ENCODE measurements around the gene PRKN.

GRCh38 chr6:162234631-162235030 is 492.9 kb downstream of the PRKN start:
- TF ChIP-seq CTCF (IDR thresholded peaks at IDR 0.05; ENCODE audit: insufficient read depth, low read depth, low read length) (no peak), EZH2 (IDR thresholded peaks at IDR 0.05; ENCODE audit: insufficient read depth, low read length) (no peak)
